Uterus (tissue), 2 donors: ENCODE results near the gene VIPR2.
"Not testable (repeated sequence)": the region's sequence is repeated elsewhere in the genome, so short reads cannot be mapped to it uniquely, and the experiment has no call there.

Experiments
- POLR2A ChIP-seq, 2 donors: fragments of 450-650 bp; IDR thresholded peaks; one replicate each; pipeline ENCODE4 v1.6.1; 2016; ENCODE audit warnings: antibody characterized with exemption in 2 of 2, mild to moderate bottlenecking in 1 of 2, moderate library complexity in 1 of 2
- TF ChIP-seq, protein P1 (sequence below), 4 experiments: fragments of 200-600 bp in 2 of 4; fragments of 450-650 bp in 2 of 4; sonication (generic) in 2 of 4; IDR thresholded peaks; one replicate each; pipeline ENCODE4 v1.5.1; 2016 to 2019; ENCODE audit warnings: antibody characterized with exemption in 4 of 4, mild to moderate bottlenecking in 2 of 4, moderate library complexity in 1 of 4

DNA sequence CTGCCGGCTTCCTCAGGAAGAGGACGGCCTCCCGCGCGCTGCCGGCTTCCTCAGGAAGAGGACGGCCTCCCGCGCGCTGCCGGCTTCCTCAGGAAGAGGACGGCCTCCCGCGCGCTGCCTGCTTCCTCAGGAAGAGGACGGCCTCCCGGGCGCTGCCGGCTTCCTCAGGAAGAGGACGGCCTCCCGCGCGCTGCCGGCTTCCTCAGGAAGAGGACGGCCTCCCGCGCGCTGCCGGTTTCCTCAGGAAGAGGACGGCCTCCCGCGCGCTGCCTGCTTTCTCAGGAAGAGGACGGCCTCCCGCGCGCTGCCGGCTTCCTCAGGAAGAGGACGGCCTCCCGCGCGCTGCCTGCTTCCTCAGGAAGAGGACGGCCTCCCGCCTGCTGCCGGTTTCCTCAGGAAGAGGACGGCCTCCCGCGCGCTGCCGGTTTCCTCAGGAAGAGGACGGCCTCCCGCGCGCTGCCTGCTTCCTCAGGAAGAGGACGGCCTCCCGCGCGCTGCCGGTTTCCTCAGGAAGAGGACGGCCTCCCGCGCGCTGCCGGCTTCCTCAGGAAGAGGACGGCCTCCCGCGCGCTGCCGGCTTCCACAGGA lies 138.6 kb downstream of the VIPR2 start:
- TF ChIP-seq, protein P1, sequence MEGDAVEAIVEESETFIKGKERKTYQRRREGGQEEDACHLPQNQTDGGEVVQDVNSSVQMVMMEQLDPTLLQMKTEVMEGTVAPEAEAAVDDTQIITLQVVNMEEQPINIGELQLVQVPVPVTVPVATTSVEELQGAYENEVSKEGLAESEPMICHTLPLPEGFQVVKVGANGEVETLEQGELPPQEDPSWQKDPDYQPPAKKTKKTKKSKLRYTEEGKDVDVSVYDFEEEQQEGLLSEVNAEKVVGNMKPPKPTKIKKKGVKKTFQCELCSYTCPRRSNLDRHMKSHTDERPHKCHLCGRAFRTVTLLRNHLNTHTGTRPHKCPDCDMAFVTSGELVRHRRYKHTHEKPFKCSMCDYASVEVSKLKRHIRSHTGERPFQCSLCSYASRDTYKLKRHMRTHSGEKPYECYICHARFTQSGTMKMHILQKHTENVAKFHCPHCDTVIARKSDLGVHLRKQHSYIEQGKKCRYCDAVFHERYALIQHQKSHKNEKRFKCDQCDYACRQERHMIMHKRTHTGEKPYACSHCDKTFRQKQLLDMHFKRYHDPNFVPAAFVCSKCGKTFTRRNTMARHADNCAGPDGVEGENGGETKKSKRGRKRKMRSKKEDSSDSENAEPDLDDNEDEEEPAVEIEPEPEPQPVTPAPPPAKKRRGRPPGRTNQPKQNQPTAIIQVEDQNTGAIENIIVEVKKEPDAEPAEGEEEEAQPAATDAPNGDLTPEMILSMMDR (IDR thresholded peaks at IDR 0.05) = not testable (repeated sequence)
- TF ChIP-seq POLR2A (IDR thresholded peaks at IDR 0.05) = not testable (repeated sequence)
